Parathyroid adenoma (tissue), 2 donors: ENCODE data around the gene TMEM135.

Experiments
- H2AFZ ChIP-seq: fragments of 300-600 bp; sonication (generic); one replicate; pipeline ENCODE4 v1.7.0; 2017; ENCODE audit warnings: antibody characterized with exemption, mild to moderate bottlenecking
- H3K27ac ChIP-seq: fragments of 300-600 bp; sonication (generic); one replicate; pipeline ENCODE4 v1.7.0; 2017
- H3K27me3 ChIP-seq: fragments of 300-600 bp; sonication (generic); one replicate; pipeline ENCODE4 v1.7.0; 2017; ENCODE audit warnings: low read length; ENCODE audit not compliant: control insufficient read depth, insufficient read depth
- H3K36me3 ChIP-seq: fragments of 300-600 bp; sonication (generic); one replicate; pipeline ENCODE4 v1.7.0; 2017; ENCODE audit warnings: low read length; ENCODE audit not compliant: control insufficient read depth, insufficient read depth
- H3K4me1 ChIP-seq: fragments of 300-600 bp; sonication (generic); one replicate; pipeline ENCODE4 v1.7.0; 2017; ENCODE audit warnings: control low read depth
- H3K4me2 ChIP-seq: fragments of 300-600 bp; sonication (generic); one replicate; pipeline ENCODE4 v1.7.0; 2017; ENCODE audit warnings: low read length
- H3K4me3 ChIP-seq: fragments of 300-600 bp; sonication (generic); one replicate; pipeline ENCODE4 v1.7.0; 2017; ENCODE audit warnings: low read depth, low read length
- H3K79me2 ChIP-seq: fragments of 300-600 bp; sonication (generic); one replicate; pipeline ENCODE4 v1.7.0; 2017; ENCODE audit warnings: control low read depth
- H3K9ac ChIP-seq: fragments of 300-600 bp; sonication (generic); one replicate; pipeline ENCODE4 v1.7.0; 2017; ENCODE audit warnings: mild to moderate bottlenecking
- H3K9me3 ChIP-seq: fragments of 300-600 bp; sonication (generic); one replicate; pipeline ENCODE4 v1.7.0; 2017; ENCODE audit warnings: low read length; ENCODE audit not compliant: control insufficient read depth
- CTCF ChIP-seq: fragments of 300-600 bp; sonication (generic); IDR thresholded peaks from one replicate; pipeline ENCODE4 v1.7.0; 2017; ENCODE audit warnings: antibody characterized with exemption, mild to moderate bottlenecking
- donor health status: primary hyperparathyroidism.

TMEM135 gene

GRCh38 chr11:87082590-87082989, 44.9 kb downstream of the TMEM135 start:
- no peaks in the 10 kb centered on the region for H3K79me2 ChIP-seq
- no peak overlapping the region for H3K4me2 ChIP-seq
- no peaks in the 10 kb centered on the region for H3K36me3 ChIP-seq
- no peak overlapping the region for H2AFZ ChIP-seq
- no peak overlapping the region for H3K9ac ChIP-seq
- H3K9me3 ChIP-seq, result no peaks in the 10 kb centered on the region
- H3K27ac ChIP-seq, result no peak overlapping the region
- no peak overlapping the region for H3K4me3 ChIP-seq
- H3K27me3 ChIP-seq, result no peaks in the 10 kb centered on the region
- no peak for TF ChIP-seq CTCF
- no peaks in the 10 kb centered on the region for H3K4me1 ChIP-seq

GRCh38 chr11:87083029-87083428, 45.3 kb downstream of the TMEM135 start:
- Histone ChIP-seq H3K27ac (no peak overlapping the region), H3K36me3 (no peaks in the 10 kb centered on the region), H3K27me3 (no peaks in the 10 kb centered on the region), H3K4me1 (no peaks in the 10 kb centered on the region), H2AFZ (no peak overlapping the region), H3K79me2 (no peaks in the 10 kb centered on the region), H3K4me2 (no peak overlapping the region), H3K9me3 (no peaks in the 10 kb centered on the region), H3K9ac (no peak overlapping the region), H3K4me3 (no peak overlapping the region)
- no peak for TF ChIP-seq CTCF

GRCh38 chr11:87092159-87092558, 54.4 kb downstream of the TMEM135 start:
- Histone ChIP-seq H3K27me3 (no peaks in the 10 kb centered on the region), H2AFZ (no peak overlapping the region), H3K4me2 (no peak overlapping the region), H3K4me3 (no peak overlapping the region), H3K4me1 (no peaks in the 10 kb centered on the region), H3K36me3 (no peaks in the 10 kb centered on the region), H3K9ac (no peak overlapping the region), H3K79me2 (no peaks in the 10 kb centered on the region), H3K27ac (no peak overlapping the region), H3K9me3 (no peaks in the 10 kb centered on the region)
- TF ChIP-seq CTCF, result no peak

- no peak for TF ChIP-seq CTCF
- H3K36me3 ChIP-seq, result no peaks in the 10 kb centered on the region
- H2AFZ ChIP-seq, result no peak overlapping the region
- no peaks in the 10 kb centered on the region for H3K79me2 ChIP-seq
- no peak overlapping the region for H3K27ac ChIP-seq
- no peaks in the 10 kb centered on the region for H3K4me1 ChIP-seq
- H3K4me3 ChIP-seq, result no peak overlapping the region
- H3K9ac ChIP-seq, result no peak overlapping the region
- H3K27me3 ChIP-seq, result no peaks in the 10 kb centered on the region
- H3K9me3 ChIP-seq, result no peaks in the 10 kb centered on the region
- no peak overlapping the region for H3K4me2 ChIP-seq
Observed at GRCh38 chr11:87092567-87092966, 54.8 kb downstream of the TMEM135 start.

- peak overlapping the region; percentile 45 for H3K4me2 ChIP-seq
- no peaks in the 10 kb centered on the region for H3K27me3 ChIP-seq
- no peak overlapping the region for H3K9ac ChIP-seq
- H2AFZ ChIP-seq, result no peak overlapping the region
- peak overlapping the region; percentile 90 for H3K27ac ChIP-seq
- no peaks in the 10 kb centered on the region for H3K36me3 ChIP-seq
- no peaks in the 10 kb centered on the region for H3K79me2 ChIP-seq
- no peak overlapping the region for H3K4me3 ChIP-seq
- H3K9me3 ChIP-seq, result no peaks in the 10 kb centered on the region
- peak; percentile 71 for TF ChIP-seq CTCF
- H3K4me1 ChIP-seq, result peaks cover 6% of the 10 kb centered on the region
Observed at GRCh38 chr11:87097582-87097981, 59.8 kb downstream of the TMEM135 start.
